K562 (cell line): ENCODE measurements around the gene PRKCE. TPM values are rescaled to one million over a fixed set of nuclear protein-coding genes. Genes with fewer than 3 reads are reported as not detected.

Source experiments
- ATAC-seq: fragments of 200-7000 bp; cut with Tn5 transposase; 3 replicates; pipeline ENCODE4 v1.9.1; 2020; ENCODE audit warnings: moderate library complexity
- BruUV-seq: library from RNA; stranded (reverse); fragments of 400-500 nt; replicated peaks from 2 replicates; lab custom pipeline; 2021; lab: Mats Ljungman, UMichigan
- CTCF ChIA-PET: fragments of 300-600 bp; formaldehyde crosslinking; extraction: SDS; loops from one replicate; lab custom pipeline; 2021; ENCODE audit warnings: low intra/inter-chr PET ratio; lab: Yijun Ruan, JAX
- POLR2A ChIA-PET: fragments of 300-600, 350-650 bp; sonication (Branson Sonifier 250); formaldehyde crosslinking; extraction: SDS; loops from one replicate; lab custom pipeline; 2021; ENCODE audit warnings: antibody characterized with exemption, inconsistent platforms; lab: Yijun Ruan, JAX
- DNase-seq, 4 experiments: peaks; one replicate each; pipeline versions ENCODE4 v3.0.0 to v3.0.0-alpha.2; 2011 to 2018; ENCODE audit warnings: low spot score in 3 of 4, mixed read lengths in 3 of 4; ENCODE audit errors: extremely low read depth in 1 of 4
- FAIRE-seq: peaks from 2 replicates; lab custom pipeline; 2011; peaks lifted over from hg19 to GRCh38; lab: Jason Lieb, UNC
- H2AFZ ChIP-seq: 2 replicates; pipeline ENCODE4 v1.6.0; 2011; ENCODE audit warnings: low read depth, low read length, control low read depth, inconsistent platforms
- H3K27ac ChIP-seq: fragments of 200-600 bp; 3 replicates; pipeline ENCODE4 v1.8.0; 2011; ENCODE audit warnings: low read depth, mild to moderate bottlenecking, control low read depth, inconsistent platforms, low read length, moderate library complexity, mixed read lengths; ENCODE audit errors: extremely low read depth
- H3K27me3 ChIP-seq, 2 experiments: fragments of 300-600 bp in 1 of 2; 2 replicates in 1 of 2; 3 replicates in 1 of 2; pipeline versions ENCODE4 v1.6.0 to v1.8.0; 2011; ENCODE audit warnings: inconsistent platforms in 2 of 2, low read length in 2 of 2, mild to moderate bottlenecking in 1 of 2, mixed read lengths in 1 of 2, moderate library complexity in 1 of 2; ENCODE audit not compliant: control insufficient read depth in 2 of 2, insufficient read depth in 2 of 2
- H3K36me3 ChIP-seq: fragments of 300-600 bp; 3 replicates; pipeline ENCODE4 v1.8.0; 2011; ENCODE audit warnings: mild to moderate bottlenecking, low read length, inconsistent platforms; ENCODE audit not compliant: control insufficient read depth, insufficient read depth
- H3K4me1 ChIP-seq, 2 experiments: fragments of 200-600 bp in 1 of 2; replicated peaks in 1 of 2; 2 replicates in 1 of 2; 3 replicates in 1 of 2; pipeline versions ENCODE4 v1.5.1 to v1.8.0; 2011; ENCODE audit warnings: inconsistent platforms in 2 of 2, low read length in 2 of 2, mild to moderate bottlenecking in 1 of 2, mixed read lengths in 1 of 2, moderate library complexity in 1 of 2; ENCODE audit not compliant: control insufficient read depth in 2 of 2, insufficient read depth in 2 of 2
- H3K4me2 ChIP-seq: 2 replicates; pipeline ENCODE4 v1.6.1; 2011; ENCODE audit warnings: low read length, control low read depth, inconsistent platforms, mixed read lengths; ENCODE audit not compliant: insufficient read depth
- H3K4me3 ChIP-seq: fragments of 200-600 bp; sonication (generic), shearing (Covaris generic); 2 replicates; pipeline ENCODE4 v1.5.1; 2016; ENCODE audit warnings: control low read depth, inconsistent platforms
- H3K79me2 ChIP-seq: fragments of 200-600 bp; 3 replicates; pipeline ENCODE4 v1.8.0; 2011; ENCODE audit warnings: low read length, inconsistent platforms; ENCODE audit not compliant: control insufficient read depth, insufficient read depth
- H3K9ac ChIP-seq, 2 experiments: 2 replicates each; pipeline versions ENCODE4 v1.6.0 to v1.6.1; 2011; ENCODE audit warnings: low read depth in 2 of 2, low read length in 2 of 2, control low read depth in 1 of 2, inconsistent platforms in 1 of 2, mild to moderate bottlenecking in 1 of 2, mixed read lengths in 1 of 2; ENCODE audit not compliant: insufficient read depth in 1 of 2
- H3K9me1 ChIP-seq: one replicate; pipeline ENCODE4 v1.6.0; 2011; ENCODE audit warnings: inconsistent platforms, mild to moderate bottlenecking, low read length, moderate library complexity; ENCODE audit not compliant: control insufficient read depth, insufficient read depth
- H3K9me3 ChIP-seq: replicated peaks from 2 replicates; pipeline ENCODE4 v1.5.1; 2011; ENCODE audit warnings: low read depth, low read length, inconsistent platforms; ENCODE audit not compliant: control insufficient read depth, insufficient read depth
- H4K20me1 ChIP-seq: replicated peaks from 2 replicates; pipeline ENCODE4 v1.6.1; 2011; ENCODE audit warnings: low read length, inconsistent platforms, mixed read lengths; ENCODE audit not compliant: control insufficient read depth, insufficient read depth
- BACH1 ChIP-seq: fragments of 200-800 bp; sonication (Bioruptor generic); IDR thresholded peaks from 2 replicates; pipeline ENCODE4 v1.6.1; 2016; ENCODE audit warnings: missing genetic modification characterization, missing compliant biosample characterization
- HDAC2 ChIP-seq: fragments of 450-650 bp; IDR thresholded peaks from 2 replicates; pipeline ENCODE4 v1.6.1; 2016; ENCODE audit warnings: mild to moderate bottlenecking
- NR2C1 ChIP-seq, 2 experiments: fragments of 450-650 bp; IDR thresholded peaks; 2 replicates each; pipeline ENCODE4 v1.6.1; 2017; ENCODE audit warnings: mild to moderate bottlenecking in 2 of 2, antibody characterized with exemption in 1 of 2, inconsistent platforms in 1 of 2, missing compliant biosample characterization in 1 of 2, missing genetic modification characterization in 1 of 2
- RBM34 ChIP-seq: fragments of 200-400 bp; formaldehyde crosslinking; IDR thresholded peaks from 2 replicates; pipeline ENCODE4 v1.6.1; 2018; ENCODE audit warnings: low read length, borderline replicate concordance; ENCODE audit not compliant: insufficient read depth
- SMARCA4 ChIP-seq: fragments of 450-650 bp; IDR thresholded peaks from 2 replicates; pipeline ENCODE4 v1.6.1; 2016
- SREBF2 ChIP-seq: sonication (generic); formaldehyde crosslinking; IDR thresholded peaks from 2 replicates; pipeline ENCODE4 v1.4.0; 2020; ENCODE audit warnings: mild to moderate bottlenecking, missing genetic modification reagents
- ZNF282 ChIP-seq: sonication (generic); formaldehyde crosslinking; IDR thresholded peaks from 2 replicates; pipeline ENCODE4 v1.8.1; 2023; ENCODE audit warnings: missing genetic modification reagents
- ZNF707 ChIP-seq: fragments of 250-450 bp; sonication (Bioruptor Pico); conservative IDR thresholded peaks from 2 replicates; pipeline ENCODE4 v1.8.0; 2022; ENCODE audit warnings: inconsistent platforms, mild to moderate bottlenecking, moderate library complexity
- WGBS: fragments of 100-300 bp; shearing (Covaris generic); methylation state at CpG from one replicate; pipeline ENCODE4 v1.1.6; 2016; ENCODE audit warnings: low coverage, mixed read lengths; ENCODE audit not compliant: insufficient coverage; ENCODE audit errors: missing lambda C conversion rate; 5-methylcytosine and 5-hydroxymethylcytosine counted together
- in situ Hi-C: fragments of 300-500 bp; cut with MboI; formaldehyde crosslinking; loops from 4 replicates; pipeline ENCODE4 v1.15.0; 2018; ENCODE audit warnings: inconsistent platforms, mixed read lengths
- intact Hi-C: fragments of 100-400 bp; cut with micrococcal nuclease; formaldehyde crosslinking; loops from 2 replicates; pipeline ENCODE4 v1.14.2; 2022
- polyA plus RNA-seq, 8 experiments: library from polyadenylated mRNA; depleted of rRNA in 4 of 8; stranded (reverse) in 5 of 8; unstranded in 3 of 8; fragments of >200 nt; fragmentation: Nextera tagmentation in 2 of 8; fragmentation: Illumina TruSeq in 1 of 8; extraction: Ambion mirVana in 2 of 8; extraction: Trizol in 1 of 8; gene quantifications; 2 replicates each; pipeline versions ENCODE4 v1.2.1 to v1.2.3, GENCODE V29; 2011 to 2014; ENCODE audit warnings: inconsistent platforms in 1 of 8, missing spikeins in 1 of 8
- total RNA-seq, 7 experiments: library from RNA; depleted of rRNA in 6 of 7; stranded (reverse); fragments of >200 nt in 6 of 7; fragmentation: Illumina TruSeq in 2 of 7; extraction: Trizol in 2 of 7; gene quantifications; 2 replicates each; pipeline versions ENCODE4 v1.2.1 to v1.2.3, GENCODE V29; 2011 to 2021; ENCODE audit warnings: low replicate concordance in 1 of 7
- TF ChIP-seq, protein P1 (sequence below), 2 experiments: fragments of 450-650 bp in 1 of 2; sonication (generic) in 1 of 2; formaldehyde crosslinking; conservative IDR thresholded peaks; 2 replicates each; pipeline versions ENCODE4 v1.4.0 to v1.8.1; 2020 to 2022; ENCODE audit warnings: mild to moderate bottlenecking in 1 of 2, missing genetic modification reagents in 1 of 2
- TF ChIP-seq, protein P2 (sequence below): sonication (generic); formaldehyde crosslinking; IDR thresholded peaks from 2 replicates; pipeline ENCODE4 v1.8.1; 2023; ENCODE audit warnings: mild to moderate bottlenecking, missing genetic modification reagents
- TF ChIP-seq, protein P3 (sequence below): fragments of 250-450 bp; sonication (Bioruptor Pico); IDR thresholded peaks from 2 replicates; pipeline ENCODE4 v1.5.0; 2021

The PRKCE gene
- total and polyA plus RNA-seq, 9 of the 15 experiments (the other 6 are each of a cell fraction or from before 2014, with no cell fraction given), result 0.06 to 1.0 (median 0.22) TPM; not detected in 1

DNA sequence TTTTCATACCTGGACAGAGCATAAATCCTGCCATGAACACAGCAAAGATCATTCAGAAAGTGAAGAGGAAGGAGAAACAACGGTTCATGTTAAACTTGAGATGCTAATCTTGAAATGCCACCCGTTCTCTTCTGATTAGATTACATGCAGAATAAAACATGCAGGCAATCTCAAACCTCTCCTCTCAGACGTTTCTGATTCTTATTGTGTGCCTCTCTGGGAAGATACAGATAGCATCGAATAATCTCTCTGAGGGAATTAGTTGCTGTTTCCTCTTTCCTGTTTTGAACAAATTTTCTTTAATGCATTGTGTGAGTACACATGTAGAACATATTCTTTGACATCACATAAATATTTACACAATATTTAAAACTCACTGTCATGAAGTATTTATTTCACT, 313.4 kb downstream of the PRKCE start:
- no peak overlapping the region for H2AFZ ChIP-seq
- no peak overlapping the region for H3K9ac ChIP-seq
- H3K27ac ChIP-seq, result no peak overlapping the region
- intact Hi-C loops, result no loop called here
- no peaks in the 10 kb centered on the region for H3K36me3 ChIP-seq
- no peak for DNase-seq
- POLR2A ChIA-PET, result no interaction called here
- no peaks in the 10 kb centered on the region for H3K9me3 ChIP-seq
- H3K79me2 ChIP-seq, result no peaks in the 10 kb centered on the region
- BruUV-seq, result no TSS peak
- no peak for ATAC-seq
- H3K4me3 ChIP-seq, result no peak overlapping the region
- H3K4me2 ChIP-seq, result no peak overlapping the region
- H4K20me1 ChIP-seq, result 0 out of 2 replicates have a peak, but pooled peaks cover 2% of the 10 kb centered on the region
- peaks cover 19 to 52% of the 10 kb centered on the region in 2 experiments; a peak in 4 of 5 replicates for H3K27me3 ChIP-seq
- in situ Hi-C loops, result no loop called here
- no peaks in the 10 kb centered on the region for H3K9me1 ChIP-seq
- 0% methylated on average over 4 of the region's 4 CpGs for WGBS
- no peaks in the 10 kb centered on the region for H3K4me1 ChIP-seq
- CTCF ChIA-PET, result no interaction called here
- FAIRE-seq, result no peak
- TF ChIP-seq SMARCA4 (no peak), SREBF2 (CRISPR knock-in tag) (no peak), ZNF707 (CRISPR knock-in tag) (no peak)

DNA sequence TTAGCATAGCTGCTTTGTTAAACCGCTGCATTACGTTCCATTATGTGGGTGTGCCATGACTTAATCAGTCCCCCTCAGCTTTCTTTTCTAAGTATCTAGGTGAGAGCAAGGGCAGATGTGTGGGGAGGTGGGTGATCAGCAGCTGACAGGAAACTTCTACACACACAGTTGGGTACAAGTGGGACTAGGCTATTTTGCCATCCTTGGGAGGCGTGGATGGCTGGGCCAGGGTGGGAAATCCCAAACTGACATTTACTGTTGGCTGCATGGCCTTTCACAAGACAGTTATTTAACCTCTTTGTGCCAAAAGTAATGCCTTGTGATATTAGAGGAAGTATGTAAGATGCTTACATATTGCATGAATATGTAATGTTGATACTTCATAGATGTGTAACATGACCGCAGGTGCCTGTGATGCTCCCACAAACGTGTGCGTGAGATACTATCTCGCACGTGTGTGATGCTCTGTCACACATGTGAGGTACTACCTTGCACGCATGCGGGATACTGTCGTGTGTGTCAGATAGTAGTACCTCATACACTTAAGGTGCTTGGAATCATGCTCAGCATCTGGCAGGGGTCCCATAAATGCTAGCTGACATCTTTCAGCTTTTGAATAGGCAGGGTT, 314.5 kb downstream of the PRKCE start:
- in situ Hi-C loops (no loop called here), intact Hi-C loops (no loop called here)
- H3K27me3 ChIP-seq, result peaks cover 14 to 51% of the 10 kb centered on the region in 2 experiments; a peak in 4 of 5 replicates
- H3K4me1 ChIP-seq, result no peaks in the 10 kb centered on the region
- no peaks in the 10 kb centered on the region for H3K79me2 ChIP-seq
- no peak for FAIRE-seq
- H3K27ac ChIP-seq, result no peak overlapping the region
- 1% methylated on average over 11 of the region's 11 CpGs for WGBS
- no peak for ATAC-seq
- 0 out of 2 replicates have a peak, but pooled peaks cover 2% of the 10 kb centered on the region for H4K20me1 ChIP-seq
- no peaks in the 10 kb centered on the region for H3K36me3 ChIP-seq
- H3K4me3 ChIP-seq, result no peak overlapping the region
- H3K4me2 ChIP-seq, result no peak overlapping the region
- no TSS peak for BruUV-seq
- no peaks in the 10 kb centered on the region for H3K9me1 ChIP-seq
- no peak for DNase-seq
- ChIA-PET CTCF (no interaction called here), POLR2A (interaction anchor here (1.0 kb wide), 1 partner anchor 9 kb away, joined by 3 read pairs; no protein-coding TSS in a partner anchor)
- H3K9ac ChIP-seq, result no peak overlapping the region
- H2AFZ ChIP-seq, result no peak overlapping the region
- H3K9me3 ChIP-seq, result no peaks in the 10 kb centered on the region
- TF ChIP-seq, protein P1, sequence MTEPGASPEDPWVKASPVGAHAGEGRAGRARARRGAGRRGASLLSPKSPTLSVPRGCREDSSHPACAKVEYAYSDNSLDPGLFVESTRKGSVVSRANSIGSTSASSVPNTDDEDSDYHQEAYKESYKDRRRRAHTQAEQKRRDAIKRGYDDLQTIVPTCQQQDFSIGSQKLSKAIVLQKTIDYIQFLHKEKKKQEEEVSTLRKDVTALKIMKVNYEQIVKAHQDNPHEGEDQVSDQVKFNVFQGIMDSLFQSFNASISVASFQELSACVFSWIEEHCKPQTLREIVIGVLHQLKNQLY (CRISPR knock-in tag; conservative IDR thresholded peaks at IDR 0.05), result no peak
- TF ChIP-seq, protein P2, sequence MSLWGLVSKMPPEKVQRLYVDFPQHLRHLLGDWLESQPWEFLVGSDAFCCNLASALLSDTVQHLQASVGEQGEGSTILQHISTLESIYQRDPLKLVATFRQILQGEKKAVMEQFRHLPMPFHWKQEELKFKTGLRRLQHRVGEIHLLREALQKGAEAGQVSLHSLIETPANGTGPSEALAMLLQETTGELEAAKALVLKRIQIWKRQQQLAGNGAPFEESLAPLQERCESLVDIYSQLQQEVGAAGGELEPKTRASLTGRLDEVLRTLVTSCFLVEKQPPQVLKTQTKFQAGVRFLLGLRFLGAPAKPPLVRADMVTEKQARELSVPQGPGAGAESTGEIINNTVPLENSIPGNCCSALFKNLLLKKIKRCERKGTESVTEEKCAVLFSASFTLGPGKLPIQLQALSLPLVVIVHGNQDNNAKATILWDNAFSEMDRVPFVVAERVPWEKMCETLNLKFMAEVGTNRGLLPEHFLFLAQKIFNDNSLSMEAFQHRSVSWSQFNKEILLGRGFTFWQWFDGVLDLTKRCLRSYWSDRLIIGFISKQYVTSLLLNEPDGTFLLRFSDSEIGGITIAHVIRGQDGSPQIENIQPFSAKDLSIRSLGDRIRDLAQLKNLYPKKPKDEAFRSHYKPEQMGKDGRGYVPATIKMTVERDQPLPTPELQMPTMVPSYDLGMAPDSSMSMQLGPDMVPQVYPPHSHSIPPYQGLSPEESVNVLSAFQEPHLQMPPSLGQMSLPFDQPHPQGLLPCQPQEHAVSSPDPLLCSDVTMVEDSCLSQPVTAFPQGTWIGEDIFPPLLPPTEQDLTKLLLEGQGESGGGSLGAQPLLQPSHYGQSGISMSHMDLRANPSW (CRISPR knock-in tag), result no peak
- TF ChIP-seq NR2C1 (IDR thresholded peaks at IDR 0.05) (no peak), NR2C1 (tag; IDR thresholded peaks at IDR 0.05) (no peak), HDAC2 (no peak), BACH1 (no peak), ZNF282 (CRISPR knock-in tag) (no peak), RBM34 (no peak)
- TF ChIP-seq, protein P3, sequence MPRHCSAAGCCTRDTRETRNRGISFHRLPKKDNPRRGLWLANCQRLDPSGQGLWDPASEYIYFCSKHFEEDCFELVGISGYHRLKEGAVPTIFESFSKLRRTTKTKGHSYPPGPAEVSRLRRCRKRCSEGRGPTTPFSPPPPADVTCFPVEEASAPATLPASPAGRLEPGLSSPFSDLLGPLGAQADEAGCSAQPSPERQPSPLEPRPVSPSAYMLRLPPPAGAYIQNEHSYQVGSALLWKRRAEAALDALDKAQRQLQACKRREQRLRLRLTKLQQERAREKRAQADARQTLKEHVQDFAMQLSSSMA, result no peak
